AG04450 (cell line): ENCODE data around the gene B3GNT5. TPM values are rescaled to one million over a fixed set of nuclear protein-coding genes. Genes with fewer than 3 reads are reported as not detected.

Source experiments
- CTCF ChIA-PET: fragments of 300-600, 350-600 bp; formaldehyde crosslinking; extraction: SDS; loops from one replicate; lab custom pipeline; 2022; ENCODE audit warnings: antibody characterized with exemption, inconsistent platforms; lab: Charles Lee
- POLR2A ChIA-PET: fragments of 350-600 bp; formaldehyde crosslinking; extraction: SDS; loops from one replicate; lab custom pipeline; 2021; ENCODE audit warnings: antibody characterized with exemption, inconsistent platforms; lab: Yijun Ruan, JAX
- DNase-seq: peaks from one replicate; pipeline ENCODE4 v3.0.0-alpha.2; 2011; ENCODE audit warnings: low read depth, low spot score
- H3K27ac ChIP-seq: one replicate; pipeline ENCODE4 v1.5.1; 2012; ENCODE audit warnings: low read depth, low read length, control low read depth
- H3K27me3 ChIP-seq: one replicate; pipeline ENCODE4 v1.6.0; 2012; ENCODE audit warnings: low read length; ENCODE audit not compliant: control insufficient read depth, insufficient read depth
- H3K4me3 ChIP-seq: 2 replicates; pipeline ENCODE4 v1.5.1; 2011; ENCODE audit warnings: mild to moderate bottlenecking, low read depth, low read length, control low read depth
- H3K9me3 ChIP-seq: 2 replicates; pipeline ENCODE4 v1.5.1; 2012; ENCODE audit warnings: low read length; ENCODE audit not compliant: control insufficient read depth, insufficient read depth
- CTCF ChIP-seq: IDR thresholded peaks from 2 replicates; pipeline ENCODE4 v1.5.1; 2011; ENCODE audit warnings: low read depth, low read length, control low read depth, inconsistent platforms
- polyA plus RNA-seq: library from polyadenylated mRNA; depleted of rRNA; stranded (reverse); fragments of >200 nt; gene quantifications from 2 replicates; pipeline ENCODE4 v1.2.3, GENCODE V29; 2011

The B3GNT5 gene
- polyA plus RNA-seq, 1 experiment = 2.9 TPM

- H3K27ac ChIP-seq = no peak overlapping the region
- no peak for TF ChIP-seq CTCF
- DNase-seq = no peak
- ChIA-PET POLR2A (no interaction called here), CTCF (interaction anchor here (1.0 kb wide), 1 partner anchor 107 kb away, joined by 3 read pairs; no protein-coding TSS in a partner anchor)
- H3K4me3 ChIP-seq = no peak overlapping the region
- peaks cover 3% of the 10 kb centered on the region; the same call in 1 of the 2 replicates for H3K9me3 ChIP-seq
- H3K27me3 ChIP-seq = no peaks in the 10 kb centered on the region
These were observed 38.5 kb downstream of the B3GNT5 start for GRCh38 chr3:183291497-183292031.

GRCh38 chr3:183293966-183294365, 40.9 kb downstream of the B3GNT5 start:
- ChIA-PET CTCF (no interaction called here), POLR2A (no interaction called here)
- no peak overlapping the region for H3K27ac ChIP-seq
- H3K9me3 ChIP-seq = peaks cover 3% of the 10 kb centered on the region; the same call in 1 of the 2 replicates
- no peaks in the 10 kb centered on the region for H3K27me3 ChIP-seq
- DNase-seq = no peak
- H3K4me3 ChIP-seq = no peak overlapping the region
- TF ChIP-seq CTCF = no peak

GRCh38 chr3:183295211-183295610, 42.2 kb downstream of the B3GNT5 start:
- DNase-seq = peak; percentile 55
- peaks cover 3% of the 10 kb centered on the region; the same call in 1 of the 2 replicates for H3K9me3 ChIP-seq
- H3K4me3 ChIP-seq = no peak overlapping the region
- H3K27ac ChIP-seq = no peak overlapping the region
- CTCF ChIA-PET = no interaction called here
- POLR2A ChIA-PET = interaction anchor here (1.3 kb wide), 1 partner anchor 9 kb away, joined by 3 read pairs; no protein-coding TSS in a partner anchor
- TF ChIP-seq CTCF = no peak
- H3K27me3 ChIP-seq = no peaks in the 10 kb centered on the region

- TF ChIP-seq CTCF = no peak
- no peak overlapping the region for H3K4me3 ChIP-seq
- POLR2A ChIA-PET = no interaction called here
- DNase-seq = no peak
- peaks cover 3% of the 10 kb centered on the region; the same call in 1 of the 2 replicates for H3K9me3 ChIP-seq
- H3K27ac ChIP-seq = no peak overlapping the region
- CTCF ChIA-PET = no interaction called here
- no peaks in the 10 kb centered on the region for H3K27me3 ChIP-seq
These were observed 43.9 kb downstream of the B3GNT5 start for GRCh38 chr3:183296944-183297343.

GRCh38 chr3:183298701-183299153, 45.7 kb downstream of the B3GNT5 start:
- Histone ChIP-seq H3K4me3 (no peak overlapping the region), H3K27me3 (peaks cover under 1% of the 10 kb centered on the region), H3K27ac (peak overlapping the region; percentile 62), H3K9me3 (peaks cover 3% of the 10 kb centered on the region; the same call in 1 of the 2 replicates)
- peak; percentile 81 for DNase-seq
- ChIA-PET CTCF (interaction anchor here (0.6 to 1.9 kb wide), 2 partner anchors 114 to 148 kb away, joined by 4 to 8 read pairs; no protein-coding TSS in a partner anchor), POLR2A (interaction anchor here (0.6 to 1.5 kb wide), 5 partner anchors 12 to 105 kb away, joined by 3 to 8 read pairs (median 3); no protein-coding TSS in a partner anchor)
- TF ChIP-seq CTCF = no peak
